Liver (tissue), 9 donors: ENCODE measurements around the gene GGT6. TPM values are rescaled to one million over a fixed set of nuclear protein-coding genes. Genes with fewer than 3 reads are reported as not detected.

ENCODE experiments used
- DNase-seq: peaks from one replicate; pipeline ENCODE4 v3.0.0-alpha.2; 2017; ENCODE audit warnings: low spot score
- H3K27ac ChIP-seq, 2 donors: one replicate each; pipeline ENCODE4 v1.7.0; 2013; ENCODE audit warnings: inconsistent platforms in 2 of 2, low read length in 2 of 2, control low read depth in 1 of 2, low read depth in 1 of 2, mild to moderate bottlenecking in 1 of 2
- H3K27me3 ChIP-seq, 4 donors: one replicate each; pipeline versions ENCODE4 v1.6.1 to v1.7.0; 2013; ENCODE audit warnings: low read length in 3 of 4, inconsistent platforms in 1 of 4, mild to moderate bottlenecking in 1 of 4, moderate library complexity in 1 of 4; ENCODE audit not compliant: control insufficient read depth in 4 of 4, insufficient read depth in 4 of 4
- H3K36me3 ChIP-seq, 4 donors: one replicate each; pipeline versions ENCODE4 v1.6.1 to v1.7.0; 2013; ENCODE audit warnings: low read length in 3 of 4, mild to moderate bottlenecking in 3 of 4, low read depth in 1 of 4, moderate library complexity in 1 of 4; ENCODE audit not compliant: control insufficient read depth in 4 of 4, insufficient read depth in 3 of 4
- H3K4me1 ChIP-seq, 4 donors: one replicate each; pipeline versions ENCODE4 v1.6.1 to v1.7.0; 2013; ENCODE audit warnings: low read length in 3 of 4, mild to moderate bottlenecking in 3 of 4, moderate library complexity in 1 of 4; ENCODE audit not compliant: control insufficient read depth in 4 of 4, insufficient read depth in 4 of 4
- H3K4me3 ChIP-seq, 3 donors: one replicate each; pipeline versions ENCODE4 v1.6.1 to v1.7.0; 2013; ENCODE audit warnings: low read length in 3 of 3, control low read depth in 1 of 3, low read depth in 1 of 3, mild to moderate bottlenecking in 1 of 3
- H3K9ac ChIP-seq, 2 donors: one replicate each; pipeline ENCODE4 v1.7.0; 2013; ENCODE audit warnings: low read length in 2 of 2, mild to moderate bottlenecking in 2 of 2, moderate library complexity in 2 of 2, control low read depth in 1 of 2, low read depth in 1 of 2
- H3K9me3 ChIP-seq, 4 donors: one replicate each; pipeline versions ENCODE4 v1.6.1 to v1.7.0; 2013; ENCODE audit warnings: low read length in 3 of 4; ENCODE audit not compliant: control insufficient read depth in 4 of 4
- EGR1 ChIP-seq, 2 donors: IDR thresholded peaks; 2 replicates each; pipeline ENCODE4 v1.6.1; 2016 to 2018; ENCODE audit warnings: antibody characterized with exemption in 2 of 2, low read depth in 2 of 2
- FOXA2 ChIP-seq: IDR thresholded peaks from 2 replicates; pipeline ENCODE4 v1.6.1; 2016; ENCODE audit warnings: antibody characterized with exemption
- GABPA ChIP-seq, 2 donors: IDR thresholded peaks in 1 of 2; conservative IDR thresholded peaks in 1 of 2; 2 replicates each; pipeline ENCODE4 v1.6.1; 2016; ENCODE audit warnings: antibody characterized with exemption in 2 of 2, mild to moderate bottlenecking in 1 of 2, moderate library complexity in 1 of 2
- HNF4A ChIP-seq, 2 donors: conservative IDR thresholded peaks; 2 replicates each; pipeline ENCODE4 v1.6.1; 2016; ENCODE audit warnings: antibody characterized with exemption in 2 of 2, mild to moderate bottlenecking in 2 of 2
- HNF4G ChIP-seq: IDR thresholded peaks from 2 replicates; pipeline ENCODE4 v1.6.1; 2016; ENCODE audit warnings: antibody characterized with exemption
- NR2F2 ChIP-seq: IDR thresholded peaks from 2 replicates; pipeline ENCODE4 v1.6.1; 2016; ENCODE audit warnings: antibody characterized with exemption
- RAD21 ChIP-seq, 2 donors: IDR thresholded peaks; 2 replicates each; pipeline ENCODE4 v1.6.1; 2016; ENCODE audit warnings: antibody characterized with exemption in 2 of 2, mild to moderate bottlenecking in 2 of 2
- RXRA ChIP-seq, 2 donors: IDR thresholded peaks; 2 replicates each; pipeline ENCODE4 v1.6.1; 2017 to 2018; ENCODE audit warnings: antibody characterized with exemption in 2 of 2, mild to moderate bottlenecking in 1 of 2
- SP1 ChIP-seq: IDR thresholded peaks from 2 replicates; pipeline ENCODE4 v1.6.1; 2018; ENCODE audit warnings: antibody characterized with exemption, mild to moderate bottlenecking
- TAF1 ChIP-seq: conservative IDR thresholded peaks from 2 replicates; pipeline ENCODE4 v1.6.1; 2016; ENCODE audit warnings: antibody characterized with exemption, mild to moderate bottlenecking
- YY1 ChIP-seq: IDR thresholded peaks from 2 replicates; pipeline ENCODE4 v1.6.1; 2016; ENCODE audit warnings: antibody characterized with exemption, mild to moderate bottlenecking
- WGBS: extraction: QIAGEN DNeasy Blood & Tissue Kit; methylation state at CpG from one replicate; pipeline ENCODE4 v1.1.7; 2013; 5-methylcytosine and 5-hydroxymethylcytosine counted together
- polyA plus RNA-seq, 2 donors: library from polyadenylated mRNA; stranded (reverse) in 1 of 2; unstranded in 1 of 2; fragments of 200-250 nt in 1 of 2; fragments of >200 nt in 1 of 2; fragmentation: Nextera tagmentation in 1 of 2; extraction: Ambion mirVana in 1 of 2; gene quantifications; one replicate each; pipeline versions ENCODE4 v1.2.1 to v1.2.3, GENCODE V29; 2013 to 2015
- total RNA-seq, 2 donors: library from RNA; depleted of rRNA; stranded (reverse); fragments of >200 nt; gene quantifications; one replicate each; pipeline ENCODE4 v1.2.3, GENCODE V29; 2014
- TF ChIP-seq, protein P1 (sequence below): IDR thresholded peaks from 2 replicates; pipeline ENCODE4 v1.6.1; 2016; ENCODE audit warnings: antibody characterized with exemption, mild to moderate bottlenecking
- TF ChIP-seq, protein P2 (sequence below): fragments of 150-350 bp; IDR thresholded peaks from 2 replicates; pipeline ENCODE4 v1.5.1; 2017; ENCODE audit warnings: improper control_type of control experiment, low read depth, low read length; ENCODE audit not compliant: missing input control
- TF ChIP-seq, protein P3 (sequence below): IDR thresholded peaks from 2 replicates; pipeline ENCODE4 v1.6.1; 2016; ENCODE audit warnings: antibody characterized with exemption
- donor health status: healthy.
- donor health status: healthy.
- donor health status: healthy.
- donor health status: healthy.
- donor health status: healthy.

Gene GGT6
- total and polyA plus RNA-seq, 4 donors = 0.19 to 1.1 (median 0.53) TPM

DNA sequence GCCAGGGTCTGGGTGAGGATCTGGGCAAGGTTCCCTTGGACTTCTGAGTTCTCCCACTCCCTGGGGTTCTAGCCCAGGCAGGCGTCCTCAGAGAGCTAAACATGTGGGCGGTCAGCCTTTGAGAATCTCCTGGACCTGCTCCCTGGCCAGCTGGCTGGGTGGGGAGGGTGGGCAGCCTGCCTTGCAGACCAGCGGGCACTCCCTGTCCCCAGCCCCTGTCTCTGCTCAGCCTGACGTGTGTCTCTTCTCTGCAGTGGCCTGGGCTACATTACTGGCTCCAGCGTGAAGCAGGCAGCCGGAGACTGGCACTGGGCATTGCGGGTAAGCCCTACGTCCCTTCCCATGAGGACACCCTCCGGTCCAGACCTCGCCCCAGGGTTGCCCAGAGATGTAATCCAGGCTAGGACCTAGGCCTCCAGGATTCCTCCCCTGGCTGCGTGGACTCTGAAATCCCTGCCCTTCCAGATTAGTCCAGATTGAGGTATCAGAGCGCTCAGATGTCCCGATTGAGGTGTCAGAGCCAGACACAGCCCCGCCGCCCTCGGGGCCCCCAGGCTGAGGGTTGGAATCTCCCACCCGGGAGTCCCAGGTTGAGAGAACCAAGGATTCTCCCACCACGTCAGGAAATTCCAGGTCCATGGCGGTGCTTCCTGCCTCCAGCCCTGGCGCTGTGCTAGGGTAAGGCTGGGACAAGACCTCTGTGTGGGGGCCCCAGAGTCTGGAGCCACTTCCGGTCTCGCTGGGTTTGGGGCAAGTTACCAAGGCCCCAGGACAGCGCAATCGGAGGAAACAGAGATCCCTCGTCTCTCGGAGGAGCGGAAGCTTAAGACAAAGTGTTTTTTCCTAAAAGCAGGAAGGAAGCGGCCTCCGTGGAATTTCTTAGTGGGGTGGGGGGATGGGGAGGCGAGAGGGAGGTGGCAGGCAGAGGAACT, 29.3 kb downstream of the GGT6 start:
- Histone ChIP-seq H3K4me3 (no peak overlapping the region), H3K9me3 (no peaks in the 10 kb centered on the region), H3K27ac (peak overlapping the region; percentile 13 to 70), H3K4me1 (peaks cover 7 to 23% (median 14%) of the 10 kb centered on the region in 4 donors), H3K36me3 (peaks cover 0 to 1% (median 0%) of the 10 kb centered on the region in 4 donors), H3K9ac (no peak overlapping the region), H3K27me3 (no peaks in the 10 kb centered on the region)
- no peak for TF ChIP-seq EGR1 (IDR thresholded peaks at IDR 0.05; ENCODE audit: low read depth in 2 of 2)
- peak; percentile 89 for TF ChIP-seq NR2F2
- no peak for TF ChIP-seq TAF1
- peak; percentile 21 to 30 for TF ChIP-seq RAD21 (IDR thresholded peaks at IDR 0.05)
- TF ChIP-seq HNF4A (conservative IDR thresholded peaks at IDR 0.05) = no peak
- TF ChIP-seq GABPA (IDR thresholded peaks at IDR 0.05 in 1 of 2, conservative IDR thresholded peaks at IDR 0.05 in 1 of 2) = peak in 1 of 2 donors; percentile 18
- TF ChIP-seq SP1 = peak; percentile 44
- TF ChIP-seq HNF4G = no peak
- TF ChIP-seq, protein P1, sequence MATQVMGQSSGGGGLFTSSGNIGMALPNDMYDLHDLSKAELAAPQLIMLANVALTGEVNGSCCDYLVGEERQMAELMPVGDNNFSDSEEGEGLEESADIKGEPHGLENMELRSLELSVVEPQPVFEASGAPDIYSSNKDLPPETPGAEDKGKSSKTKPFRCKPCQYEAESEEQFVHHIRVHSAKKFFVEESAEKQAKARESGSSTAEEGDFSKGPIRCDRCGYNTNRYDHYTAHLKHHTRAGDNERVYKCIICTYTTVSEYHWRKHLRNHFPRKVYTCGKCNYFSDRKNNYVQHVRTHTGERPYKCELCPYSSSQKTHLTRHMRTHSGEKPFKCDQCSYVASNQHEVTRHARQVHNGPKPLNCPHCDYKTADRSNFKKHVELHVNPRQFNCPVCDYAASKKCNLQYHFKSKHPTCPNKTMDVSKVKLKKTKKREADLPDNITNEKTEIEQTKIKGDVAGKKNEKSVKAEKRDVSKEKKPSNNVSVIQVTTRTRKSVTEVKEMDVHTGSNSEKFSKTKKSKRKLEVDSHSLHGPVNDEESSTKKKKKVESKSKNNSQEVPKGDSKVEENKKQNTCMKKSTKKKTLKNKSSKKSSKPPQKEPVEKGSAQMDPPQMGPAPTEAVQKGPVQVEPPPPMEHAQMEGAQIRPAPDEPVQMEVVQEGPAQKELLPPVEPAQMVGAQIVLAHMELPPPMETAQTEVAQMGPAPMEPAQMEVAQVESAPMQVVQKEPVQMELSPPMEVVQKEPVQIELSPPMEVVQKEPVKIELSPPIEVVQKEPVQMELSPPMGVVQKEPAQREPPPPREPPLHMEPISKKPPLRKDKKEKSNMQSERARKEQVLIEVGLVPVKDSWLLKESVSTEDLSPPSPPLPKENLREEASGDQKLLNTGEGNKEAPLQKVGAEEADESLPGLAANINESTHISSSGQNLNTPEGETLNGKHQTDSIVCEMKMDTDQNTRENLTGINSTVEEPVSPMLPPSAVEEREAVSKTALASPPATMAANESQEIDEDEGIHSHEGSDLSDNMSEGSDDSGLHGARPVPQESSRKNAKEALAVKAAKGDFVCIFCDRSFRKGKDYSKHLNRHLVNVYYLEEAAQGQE = no peak
- DNase-seq = no peak
- 72% methylated on average over 30 of the region's 30 CpGs for WGBS

DNA sequence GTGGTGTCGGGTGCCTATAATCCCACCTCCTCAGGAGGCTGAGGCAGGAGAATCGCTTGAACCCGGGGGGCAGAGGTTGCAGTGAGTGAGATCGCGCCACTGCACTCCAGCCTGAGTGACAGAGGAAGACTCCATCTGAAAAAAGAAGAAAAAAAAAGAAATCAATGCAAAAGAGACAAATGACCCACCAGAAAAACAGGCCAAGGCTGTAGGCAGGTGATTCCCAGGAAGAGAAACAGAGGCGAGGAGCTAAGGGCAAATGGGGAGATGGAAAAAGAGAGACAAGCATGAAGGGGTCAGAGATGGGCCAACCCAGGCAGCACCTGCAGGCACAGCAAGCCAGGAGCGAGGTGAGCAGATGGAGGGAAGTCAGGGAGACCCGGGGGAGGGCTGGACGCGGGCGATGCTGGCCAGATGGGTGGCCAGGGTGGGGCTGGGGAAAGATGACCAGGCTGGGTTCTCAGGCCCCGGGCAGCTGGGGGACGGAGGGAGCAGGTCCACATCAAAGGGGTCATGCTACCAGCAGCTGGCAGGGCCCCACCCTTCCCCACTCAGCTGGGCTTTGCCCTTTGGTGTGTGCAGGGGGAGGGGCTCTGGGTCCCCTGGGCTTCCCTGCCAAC, 30.7 kb downstream of the GGT6 start:
- no peaks in the 10 kb centered on the region for H3K27me3 ChIP-seq
- no peak for TF ChIP-seq YY1
- TF ChIP-seq HNF4A (conservative IDR thresholded peaks at IDR 0.05) = no peak
- no peak for TF ChIP-seq RXRA (IDR thresholded peaks at IDR 0.05)
- no peak for TF ChIP-seq NR2F2
- TF ChIP-seq, protein P2, sequence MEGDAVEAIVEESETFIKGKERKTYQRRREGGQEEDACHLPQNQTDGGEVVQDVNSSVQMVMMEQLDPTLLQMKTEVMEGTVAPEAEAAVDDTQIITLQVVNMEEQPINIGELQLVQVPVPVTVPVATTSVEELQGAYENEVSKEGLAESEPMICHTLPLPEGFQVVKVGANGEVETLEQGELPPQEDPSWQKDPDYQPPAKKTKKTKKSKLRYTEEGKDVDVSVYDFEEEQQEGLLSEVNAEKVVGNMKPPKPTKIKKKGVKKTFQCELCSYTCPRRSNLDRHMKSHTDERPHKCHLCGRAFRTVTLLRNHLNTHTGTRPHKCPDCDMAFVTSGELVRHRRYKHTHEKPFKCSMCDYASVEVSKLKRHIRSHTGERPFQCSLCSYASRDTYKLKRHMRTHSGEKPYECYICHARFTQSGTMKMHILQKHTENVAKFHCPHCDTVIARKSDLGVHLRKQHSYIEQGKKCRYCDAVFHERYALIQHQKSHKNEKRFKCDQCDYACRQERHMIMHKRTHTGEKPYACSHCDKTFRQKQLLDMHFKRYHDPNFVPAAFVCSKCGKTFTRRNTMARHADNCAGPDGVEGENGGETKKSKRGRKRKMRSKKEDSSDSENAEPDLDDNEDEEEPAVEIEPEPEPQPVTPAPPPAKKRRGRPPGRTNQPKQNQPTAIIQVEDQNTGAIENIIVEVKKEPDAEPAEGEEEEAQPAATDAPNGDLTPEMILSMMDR = no peak
- TF ChIP-seq RAD21 (IDR thresholded peaks at IDR 0.05) = no peak
- TF ChIP-seq, protein P3, sequence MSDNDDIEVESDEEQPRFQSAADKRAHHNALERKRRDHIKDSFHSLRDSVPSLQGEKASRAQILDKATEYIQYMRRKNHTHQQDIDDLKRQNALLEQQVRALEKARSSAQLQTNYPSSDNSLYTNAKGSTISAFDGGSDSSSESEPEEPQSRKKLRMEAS = no peak
- no peak for TF ChIP-seq FOXA2
- no peak for TF ChIP-seq SP1
- no peak for TF ChIP-seq TAF1
- H3K9ac ChIP-seq = no peak overlapping the region
- 86% methylated on average over 13 of the region's 13 CpGs for WGBS
- DNase-seq = no peak
- H3K9me3 ChIP-seq = no peaks in the 10 kb centered on the region
- no peak overlapping the region for H3K4me3 ChIP-seq
- H3K36me3 ChIP-seq = peaks cover 0 to 1% (median 0%) of the 10 kb centered on the region in 4 donors
- peaks cover 7 to 16% (median 12%) of the 10 kb centered on the region in 4 donors for H3K4me1 ChIP-seq
- no peak overlapping the region for H3K27ac ChIP-seq
